Naive thymus-derived CD8-positive, alpha-beta T cell (primary cell): ENCODE measurements around the gene COL5A2. TPM values are rescaled to one million over a fixed set of nuclear protein-coding genes. Genes with fewer than 3 reads are reported as not detected.

Experiments
- ATAC-seq, 2 donors: fragments of 150-1000 bp; cut with Tn5 transposase in 1 of 2; sonication (Bioruptor Pico), chemical (Tn5 transposase) in 1 of 2; 1 replicate in 1 of 2; 2 replicates in 1 of 2; pipeline ENCODE4 v1.10.0; 2021; ENCODE audit warnings: mild to moderate bottlenecking in 2 of 2, moderate library complexity in 2 of 2
- POLR2A ChIA-PET: fragments of 350-600 bp; sonication (Branson Sonifier 250); formaldehyde crosslinking; loops from one replicate; lab custom pipeline; 2021; ENCODE audit warnings: antibody characterized with exemption; lab: Charles Lee
- DNase-seq, 10 donors: peaks; one replicate each; pipeline versions ENCODE4 v3.0.0 to v3.0.0-alpha.2; 2020 to 2022
- H3K27ac Mint-ChIP-seq, 10 donors: one replicate each; pipeline ENCODE4 v1.8.0; 2020 to 2022; ENCODE audit warnings: mild to moderate bottlenecking in 10 of 10, mixed read lengths in 10 of 10, moderate library complexity in 4 of 10, inconsistent platforms in 1 of 10
- H3K27me3 Mint-ChIP-seq, 5 donors: one replicate each; pipeline ENCODE4 v1.8.0; 2021 to 2022; ENCODE audit warnings: mixed read lengths in 5 of 5
- H3K36me3 Mint-ChIP-seq, 3 donors: one replicate each; pipeline ENCODE4 v1.8.0; 2020 to 2022; ENCODE audit warnings: mixed read lengths in 3 of 3, mild to moderate bottlenecking in 2 of 3, inconsistent platforms in 1 of 3
- H3K4me1 Mint-ChIP-seq, 4 donors: one replicate each; pipeline ENCODE4 v1.8.0; 2021 to 2022; ENCODE audit warnings: mixed read lengths in 4 of 4
- H3K4me3 Mint-ChIP-seq, 10 donors: one replicate each; pipeline ENCODE4 v1.8.0; 2020 to 2022; ENCODE audit warnings: mild to moderate bottlenecking in 10 of 10, mixed read lengths in 10 of 10, moderate library complexity in 6 of 10, inconsistent platforms in 1 of 10
- H3K9me3 Mint-ChIP-seq, 9 donors: one replicate each; pipeline ENCODE4 v1.8.0; 2020 to 2022; ENCODE audit warnings: mixed read lengths in 9 of 9, mild to moderate bottlenecking in 3 of 9, inconsistent platforms in 1 of 9, moderate library complexity in 1 of 9
- polyA plus RNA-seq, 3 donors: library from polyadenylated mRNA; unstranded; fragments of 300-500 nt; fragmentation: Illumina TruSeq; gene quantifications; one replicate each; pipeline ENCODE4 v1.2.3, GENCODE V29; 2021
- total RNA-seq, 8 experiments: library from RNA in 2 of 8; stranded (reverse) in 2 of 8; gene quantifications; one replicate each; pipeline ENCODE4 v1.2.3 and lab custom pipeline; 2021 to 2026

The COL5A2 gene
- total and polyA plus RNA-seq, 5 experiments from 2014 or later = 0.10 to 2.1 (median 0.98) TPM; not detected in 1

GRCh38 chr2:189137519-189137918, 42.0 kb downstream of the COL5A2 start:
- DNase-seq (no peak), ATAC-seq (no peak)
- peaks cover 0 to 3% (median 0%) of the 10 kb centered on the region in 3 donors for H3K36me3 Mint-ChIP-seq
- H3K4me1 Mint-ChIP-seq = no peaks in the 10 kb centered on the region
- H3K27me3 Mint-ChIP-seq = peaks cover 0 to 5% (median 0%) of the 10 kb centered on the region in 5 donors
- H3K27ac Mint-ChIP-seq = no peak overlapping the region
- H3K4me3 Mint-ChIP-seq = no peak overlapping the region
- H3K9me3 Mint-ChIP-seq = no peaks in the 10 kb centered on the region
- POLR2A ChIA-PET = no interaction called here

GRCh38 chr2:189134485-189134884, 45.1 kb downstream of the COL5A2 start:
- H3K4me1 Mint-ChIP-seq = peaks cover 0 to 1% (median 0%) of the 10 kb centered on the region in 4 donors
- DNase-seq = no peak
- H3K36me3 Mint-ChIP-seq = peaks cover 0 to 3% (median 0%) of the 10 kb centered on the region in 3 donors
- POLR2A ChIA-PET = no interaction called here
- no peak overlapping the region for H3K4me3 Mint-ChIP-seq
- H3K27ac Mint-ChIP-seq = no peak overlapping the region
- no peak for ATAC-seq
- peaks cover 0 to 10% (median 2%) of the 10 kb centered on the region in 5 donors for H3K27me3 Mint-ChIP-seq
- no peaks in the 10 kb centered on the region for H3K9me3 Mint-ChIP-seq

- Mint-ChIP-seq H3K4me3 (no peak overlapping the region), H3K4me1 (peaks cover 0 to 1% (median 0%) of the 10 kb centered on the region in 4 donors), H3K27ac (no peak overlapping the region), H3K27me3 (peaks cover 0 to 10% (median 2%) of the 10 kb centered on the region in 5 donors), H3K36me3 (peaks cover 0 to 3% (median 0%) of the 10 kb centered on the region in 3 donors), H3K9me3 (no peaks in the 10 kb centered on the region)
- DNase-seq = no peak
- ATAC-seq = no peak
- POLR2A ChIA-PET = no interaction called here
Observed at GRCh38 chr2:189131991-189132390, 47.6 kb downstream of the COL5A2 start.

- no peak for DNase-seq
- no peak overlapping the region for H3K4me3 Mint-ChIP-seq
- peaks cover 0 to 10% (median 4%) of the 10 kb centered on the region in 5 donors for H3K27me3 Mint-ChIP-seq
- H3K9me3 Mint-ChIP-seq = no peaks in the 10 kb centered on the region
- ATAC-seq = no peak
- POLR2A ChIA-PET = no interaction called here
- no peak overlapping the region for H3K27ac Mint-ChIP-seq
- H3K36me3 Mint-ChIP-seq = peaks cover 0 to 3% (median 0%) of the 10 kb centered on the region in 3 donors
- peaks cover 0 to 1% (median 0%) of the 10 kb centered on the region in 4 donors for H3K4me1 Mint-ChIP-seq
Observed at GRCh38 chr2:189129971-189130370, 49.6 kb downstream of the COL5A2 start.

- Mint-ChIP-seq H3K27ac (no peak overlapping the region), H3K4me1 (peaks cover 0 to 1% (median 0%) of the 10 kb centered on the region in 4 donors), H3K9me3 (no peaks in the 10 kb centered on the region), H3K36me3 (peaks cover 0 to 3% (median 0%) of the 10 kb centered on the region in 3 donors), H3K27me3 (peaks cover 0 to 10% (median 4%) of the 10 kb centered on the region in 5 donors), H3K4me3 (no peak overlapping the region)
- POLR2A ChIA-PET = no interaction called here
- ATAC-seq = no peak
- DNase-seq = no peak
Observed at GRCh38 chr2:189128970-189129369, 50.6 kb downstream of the COL5A2 start.

GRCh38 chr2:189127756-189128155, 51.8 kb downstream of the COL5A2 start:
- DNase-seq (no peak), ATAC-seq (no peak)
- H3K27ac Mint-ChIP-seq = no peak overlapping the region
- peaks cover 0 to 1% (median 0%) of the 10 kb centered on the region in 4 donors for H3K4me1 Mint-ChIP-seq
- H3K4me3 Mint-ChIP-seq = no peak overlapping the region
- peaks cover 0 to 8% (median 4%) of the 10 kb centered on the region in 5 donors for H3K27me3 Mint-ChIP-seq
- H3K36me3 Mint-ChIP-seq = no peaks in the 10 kb centered on the region
- no peaks in the 10 kb centered on the region for H3K9me3 Mint-ChIP-seq
- POLR2A ChIA-PET = no interaction called here

GRCh38 chr2:189125195-189125594, 54.4 kb downstream of the COL5A2 start:
- Mint-ChIP-seq H3K4me1 (no peaks in the 10 kb centered on the region), H3K27me3 (peaks cover 0 to 11% (median 2%) of the 10 kb centered on the region in 5 donors)
- POLR2A ChIA-PET = no interaction called here

GRCh38 chr2:189124175-189124574, 55.4 kb downstream of the COL5A2 start:
- H3K9me3 Mint-ChIP-seq = no peaks in the 10 kb centered on the region
- POLR2A ChIA-PET = no interaction called here
- peaks cover 0 to 3% (median 0%) of the 10 kb centered on the region in 3 donors for H3K36me3 Mint-ChIP-seq
- peaks cover 0 to 6% (median 0%) of the 10 kb centered on the region in 5 donors for H3K27me3 Mint-ChIP-seq
- no peak overlapping the region for H3K27ac Mint-ChIP-seq
- ATAC-seq = no peak
- DNase-seq = no peak
- H3K4me3 Mint-ChIP-seq = no peak overlapping the region
- H3K4me1 Mint-ChIP-seq = no peaks in the 10 kb centered on the region

More at GRCh38 chr2:189125195-189125594, 54.4 kb downstream of the COL5A2 start:
- H3K9me3 Mint-ChIP-seq = no peaks in the 10 kb centered on the region
- H3K27ac Mint-ChIP-seq = no peak overlapping the region
- ATAC-seq (no peak), DNase-seq (no peak)
- no peak overlapping the region for H3K4me3 Mint-ChIP-seq
- H3K36me3 Mint-ChIP-seq = peaks cover 0 to 3% (median 0%) of the 10 kb centered on the region in 3 donors

- POLR2A ChIA-PET = no interaction called here
- Mint-ChIP-seq H3K4me1 (no peaks in the 10 kb centered on the region), H3K36me3 (peaks cover 0 to 3% (median 0%) of the 10 kb centered on the region in 3 donors), H3K27ac (no peak overlapping the region), H3K27me3 (peaks cover 0 to 7% (median 0%) of the 10 kb centered on the region in 5 donors), H3K9me3 (no peaks in the 10 kb centered on the region), H3K4me3 (no peak overlapping the region)
- DNase-seq (no peak), ATAC-seq (no peak)
Observed at GRCh38 chr2:189118386-189118785, 61.2 kb downstream of the COL5A2 start.

- Mint-ChIP-seq H3K27ac (no peak overlapping the region), H3K4me1 (no peaks in the 10 kb centered on the region), H3K27me3 (peaks cover 0 to 5% (median 0%) of the 10 kb centered on the region in 5 donors), H3K9me3 (no peaks in the 10 kb centered on the region), H3K4me3 (no peak overlapping the region), H3K36me3 (peaks cover 0 to 3% (median 0%) of the 10 kb centered on the region in 3 donors)
- DNase-seq (no peak), ATAC-seq (no peak)
- POLR2A ChIA-PET = no interaction called here
Observed at GRCh38 chr2:189116979-189117378, 62.6 kb downstream of the COL5A2 start.

- Mint-ChIP-seq H3K36me3 (no peaks in the 10 kb centered on the region), H3K27ac (no peak overlapping the region), H3K27me3 (peaks cover 0 to 2% (median 0%) of the 10 kb centered on the region in 5 donors), H3K4me3 (no peak overlapping the region), H3K9me3 (no peaks in the 10 kb centered on the region), H3K4me1 (no peaks in the 10 kb centered on the region)
- POLR2A ChIA-PET = no interaction called here
- DNase-seq = no peak
- ATAC-seq = no peak
Observed at GRCh38 chr2:189116087-189116486, 63.5 kb downstream of the COL5A2 start.

GRCh38 chr2:189115126-189115525, 64.4 kb downstream of the COL5A2 start:
- Mint-ChIP-seq H3K27ac (no peak overlapping the region), H3K36me3 (no peaks in the 10 kb centered on the region), H3K27me3 (peaks cover 0 to 2% (median 0%) of the 10 kb centered on the region in 5 donors), H3K4me3 (no peak overlapping the region), H3K9me3 (no peaks in the 10 kb centered on the region), H3K4me1 (no peaks in the 10 kb centered on the region)
- no peak for ATAC-seq
- no peak for DNase-seq
- POLR2A ChIA-PET = no interaction called here

- H3K4me3 Mint-ChIP-seq = no peak overlapping the region
- DNase-seq = no peak
- ATAC-seq = no peak
- H3K27me3 Mint-ChIP-seq = peaks cover 0 to 2% (median 0%) of the 10 kb centered on the region in 5 donors
- no peak overlapping the region for H3K27ac Mint-ChIP-seq
- POLR2A ChIA-PET = interaction anchor here (0.7 kb wide), 1 partner anchor 1666 kb away, joined by 5 read pairs; no protein-coding TSS in a partner anchor
- H3K9me3 Mint-ChIP-seq = no peaks in the 10 kb centered on the region
- no peaks in the 10 kb centered on the region for H3K4me1 Mint-ChIP-seq
- H3K36me3 Mint-ChIP-seq = no peaks in the 10 kb centered on the region
Observed at GRCh38 chr2:189113963-189114362, 65.6 kb downstream of the COL5A2 start.
